SK-N-SH (cell line): Measurements from ENCODE around the gene TMEM140. TPM values are rescaled to one million over a fixed set of nuclear protein-coding genes. Genes with fewer than 3 reads are reported as not detected.
A peak's percentile ranks its signal among the peaks of the same experiment; 100 is the strongest.

Source experiments
- CTCF ChIA-PET: fragments of 300-600, 350-600 bp; formaldehyde crosslinking; extraction: SDS; loops from one replicate; lab custom pipeline; 2021; lab: Yijun Ruan, JAX
- POLR2A ChIA-PET: fragments of 350-600 bp; sonication (Branson Sonifier 250); formaldehyde crosslinking; extraction: SDS; loops from one replicate; lab custom pipeline; 2020; ENCODE audit warnings: antibody characterized with exemption, inconsistent platforms; lab: Yijun Ruan, JAX
- DNase-seq: peaks from one replicate; pipeline ENCODE4 v3.0.0; 2012
- H2AFZ ChIP-seq: fragments of 200-600 bp; sonication (generic); 2 replicates; pipeline ENCODE4 v1.8.1; 2016; ENCODE audit warnings: antibody characterized with exemption, mild to moderate bottlenecking, low read depth
- H3F3A ChIP-seq: fragments of 200-600 bp; sonication (generic); replicated peaks from 2 replicates; pipeline ENCODE3; 2016; ENCODE audit warnings: antibody characterized with exemption, mild to moderate bottlenecking; ENCODE audit not compliant: insufficient read depth
- H3K27ac ChIP-seq, 2 experiments: fragments of 200-500 bp in 1 of 2; fragments of 200-600 bp in 1 of 2; sonication (Bioruptor generic) in 1 of 2; sonication (generic), shearing (Covaris generic) in 1 of 2; 2 replicates each; pipeline versions ENCODE4 v1.5.1 to v1.6.1; 2014 to 2016; ENCODE audit warnings: low read depth in 2 of 2, inconsistent platforms in 1 of 2, low read length in 1 of 2, mild to moderate bottlenecking in 1 of 2, mixed read lengths in 1 of 2
- H3K27me3 ChIP-seq: fragments of 200-600 bp; sonication (generic), shearing (Covaris generic); 2 replicates; pipeline ENCODE4 v1.6.1; 2016; ENCODE audit warnings: mixed run types; ENCODE audit not compliant: insufficient read depth
- H3K36me3 ChIP-seq, 2 experiments: fragments of 200-500 bp in 1 of 2; fragments of 200-600 bp in 1 of 2; sonication (Bioruptor generic) in 1 of 2; sonication (generic) in 1 of 2; replicated peaks in 1 of 2; 2 replicates each; pipeline versions ENCODE3 to v1.5.1; 2014 to 2016; ENCODE audit warnings: low read length in 1 of 2, mild to moderate bottlenecking in 1 of 2; ENCODE audit not compliant: insufficient read depth in 2 of 2, control insufficient read depth in 1 of 2
- H3K4me1 ChIP-seq, 2 experiments: fragments of 200-500 bp in 1 of 2; fragments of 200-600 bp in 1 of 2; sonication (Bioruptor generic) in 1 of 2; sonication (generic), shearing (Covaris generic) in 1 of 2; 2 replicates each; pipeline versions ENCODE4 v1.5.1 to v1.6.1; 2014 to 2016; ENCODE audit warnings: low read depth in 1 of 2, low read length in 1 of 2, mixed run types in 1 of 2; ENCODE audit not compliant: insufficient read depth in 2 of 2, control insufficient read depth in 1 of 2
- H3K4me2 ChIP-seq: fragments of 200-600 bp; sonication (generic), shearing (Covaris generic); 2 replicates; pipeline ENCODE4 v1.6.1; 2017; ENCODE audit warnings: mixed run types
- H3K4me3 ChIP-seq, 2 experiments: fragments of 200-500 bp in 1 of 2; fragments of 200-600 bp in 1 of 2; sonication (Bioruptor generic) in 1 of 2; sonication (generic), shearing (Covaris generic) in 1 of 2; 2 replicates each; pipeline versions ENCODE4 v1.5.1 to v1.8.1; 2014 to 2016; ENCODE audit warnings: low read depth in 2 of 2, inconsistent platforms in 1 of 2, low read length in 1 of 2, mild to moderate bottlenecking in 1 of 2, mixed read lengths in 1 of 2, moderate library complexity in 1 of 2
- H3K79me2 ChIP-seq: fragments of 200-600 bp; sonication (generic); 2 replicates; pipeline ENCODE4 v1.8.1; 2017; ENCODE audit warnings: mild to moderate bottlenecking; ENCODE audit not compliant: insufficient read depth
- H3K9ac ChIP-seq: fragments of 200-600 bp; sonication (generic); 2 replicates; pipeline ENCODE4 v1.6.1; 2017; ENCODE audit warnings: mixed run types
- H3K9me2 ChIP-seq: fragments of 200-600 bp; sonication (generic); 2 replicates; pipeline ENCODE4 v1.6.1; 2017; ENCODE audit warnings: mixed run types
- H3K9me3 ChIP-seq: fragments of 200-600 bp; sonication (generic); 2 replicates; pipeline ENCODE4 v1.6.1; 2017; ENCODE audit warnings: mixed run types, mild to moderate bottlenecking, moderate library complexity
- H4K20me1 ChIP-seq: fragments of 200-600 bp; sonication (generic); 2 replicates; pipeline ENCODE4 v1.6.1; 2017; ENCODE audit warnings: mild to moderate bottlenecking, mixed run types; ENCODE audit not compliant: insufficient read depth
- ELF1 ChIP-seq: IDR thresholded peaks from 2 replicates; pipeline ENCODE4 v1.4.0; 2012
- EZH2phosphoT487 ChIP-seq: fragments of 200-600 bp; sonication (generic); IDR thresholded peaks from 2 replicates; pipeline ENCODE4 v1.6.1; 2017; ENCODE audit warnings: low read depth, mixed run types, mild to moderate bottlenecking, antibody characterized with exemption, moderate library complexity, borderline replicate concordance
- FOXJ3 ChIP-seq: sonication (generic); formaldehyde crosslinking; IDR thresholded peaks from 2 replicates; pipeline ENCODE4 v1.5.1; 2020; ENCODE audit warnings: mild to moderate bottlenecking, missing genetic modification reagents
- MEF2A ChIP-seq: IDR thresholded peaks from 2 replicates; pipeline ENCODE4 v1.4.0; 2012; ENCODE audit warnings: low read depth, borderline replicate concordance
- NFIC ChIP-seq: IDR thresholded peaks from 2 replicates; pipeline ENCODE4 v1.4.0; 2012; ENCODE audit warnings: borderline replicate concordance
- NRF1 ChIP-seq: IDR thresholded peaks from 2 replicates; pipeline ENCODE4 v1.6.1; 2012; ENCODE audit warnings: low read depth, mild to moderate bottlenecking, low read length
- RAD21 ChIP-seq: IDR thresholded peaks from 2 replicates; pipeline ENCODE4 v1.6.1; 2012; ENCODE audit warnings: mild to moderate bottlenecking, low read length
- RFX5 ChIP-seq: IDR thresholded peaks from 2 replicates; pipeline ENCODE4 v1.6.1; 2012; ENCODE audit warnings: mild to moderate bottlenecking, improper control_type of control experiment, low read length
- RXRA ChIP-seq: IDR thresholded peaks from 2 replicates; pipeline ENCODE4 v1.4.0; 2012; ENCODE audit warnings: low read depth, mild to moderate bottlenecking, borderline replicate concordance
- SIN3A ChIP-seq: IDR thresholded peaks from 2 replicates; pipeline ENCODE4 v1.6.1; 2012; ENCODE audit warnings: low read depth, mild to moderate bottlenecking, low read length, moderate library complexity, borderline replicate concordance
- TAF1 ChIP-seq: IDR thresholded peaks from 2 replicates; pipeline ENCODE4 v1.6.1; 2012; ENCODE audit warnings: low read depth, mild to moderate bottlenecking, low read length, moderate library complexity, borderline replicate concordance
- WGBS: methylation state at CpG from one replicate; pipeline ENCODE4 v1.1.6; 2017; ENCODE audit warnings: low lambda C conversion rate; 5-methylcytosine and 5-hydroxymethylcytosine counted together
- polyA plus RNA-seq, 3 experiments: library from polyadenylated mRNA; depleted of rRNA; stranded (reverse); fragments of >200 nt; gene quantifications; 2 replicates each; pipeline ENCODE4 v1.2.3, GENCODE V29; 2012
- TF ChIP-seq, protein P1 (sequence below): IDR thresholded peaks from 2 replicates; pipeline ENCODE4 v1.6.1; 2012; ENCODE audit warnings: mild to moderate bottlenecking, low read depth, low read length, moderate library complexity
- TF ChIP-seq, protein P2 (sequence below): IDR thresholded peaks from 2 replicates; pipeline ENCODE4 v1.4.0; 2012; ENCODE audit warnings: low read depth, borderline replicate concordance
- TF ChIP-seq, protein P3 (sequence below): IDR thresholded peaks from 2 replicates; pipeline ENCODE4; 2012

The TMEM140 gene
- 0.10 and 0.12 TPM in 2 replicates for polyA plus RNA-seq (2012; rRNA removed)
- polyA plus RNA-seq (2012; cell fraction: cytosol; rRNA removed): 0.06 and 0.13 TPM in 2 replicates
- 0.04 and 0.06 TPM in 2 replicates for polyA plus RNA-seq (2012; cell fraction: nucleus; rRNA removed)

DNA sequence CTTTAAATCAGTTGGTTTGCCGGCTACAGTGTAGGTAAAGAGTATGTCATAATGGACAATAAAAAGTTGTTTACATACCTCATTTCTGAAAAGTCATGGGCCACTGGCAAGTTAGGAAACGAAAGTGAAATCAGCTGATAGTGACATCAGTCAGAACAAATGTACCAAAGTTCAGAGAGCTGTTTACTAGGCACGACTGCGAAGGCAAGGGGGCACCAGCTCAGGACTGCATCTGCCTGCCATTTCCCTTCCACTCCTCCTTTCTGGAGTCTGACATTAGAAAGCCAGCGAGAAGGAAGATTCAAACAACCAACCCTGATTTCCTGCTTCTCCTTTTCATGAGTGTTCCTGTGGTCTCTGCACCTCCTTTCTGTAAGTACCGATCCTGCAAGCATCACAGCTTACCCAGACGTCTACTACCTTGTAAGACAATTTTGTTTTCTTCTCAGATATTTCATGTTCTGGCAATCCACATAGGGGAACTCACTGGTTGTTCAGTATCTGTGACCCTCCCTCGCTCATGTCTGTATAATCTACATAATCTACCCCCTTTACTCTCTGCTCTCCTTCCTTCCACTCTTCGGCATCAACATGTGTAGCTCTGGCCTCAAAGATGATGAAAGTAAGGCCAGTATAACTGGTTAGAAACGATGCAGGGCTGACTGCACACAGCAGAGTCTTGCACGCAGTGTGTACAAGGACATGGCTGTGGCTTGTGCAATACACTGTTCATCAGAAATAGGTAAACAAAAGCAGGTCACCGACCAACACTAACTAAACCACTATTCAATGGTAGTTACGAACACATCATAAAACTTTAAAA lies at the start of gene TMEM140:
TSS of gene TMEM140 (plus strand) at position 174 of the 823 bp plus-strand sequence. CDS start 16,370 bp downstream, outside the sequence.
- no peaks in the 10 kb centered on the region for H3K9me3 ChIP-seq
- no peaks in the 10 kb centered on the region for H3F3A ChIP-seq
- H3K4me3 ChIP-seq: peak within 1 kb of the TSS in 1 of 2 experiments; percentile 30; a peak in 3 of 4 replicates
- TF ChIP-seq NRF1 (no peak), SIN3A (no peak), EZH2phosphoT487 (no peak), RAD21 (no peak), RFX5 (no peak), MEF2A (no peak), NFIC (no peak), RXRA (no peak), FOXJ3 (CRISPR knock-in tag) (no peak), TAF1 (no peak), ELF1 (no peak)
- TF ChIP-seq, protein P1, sequence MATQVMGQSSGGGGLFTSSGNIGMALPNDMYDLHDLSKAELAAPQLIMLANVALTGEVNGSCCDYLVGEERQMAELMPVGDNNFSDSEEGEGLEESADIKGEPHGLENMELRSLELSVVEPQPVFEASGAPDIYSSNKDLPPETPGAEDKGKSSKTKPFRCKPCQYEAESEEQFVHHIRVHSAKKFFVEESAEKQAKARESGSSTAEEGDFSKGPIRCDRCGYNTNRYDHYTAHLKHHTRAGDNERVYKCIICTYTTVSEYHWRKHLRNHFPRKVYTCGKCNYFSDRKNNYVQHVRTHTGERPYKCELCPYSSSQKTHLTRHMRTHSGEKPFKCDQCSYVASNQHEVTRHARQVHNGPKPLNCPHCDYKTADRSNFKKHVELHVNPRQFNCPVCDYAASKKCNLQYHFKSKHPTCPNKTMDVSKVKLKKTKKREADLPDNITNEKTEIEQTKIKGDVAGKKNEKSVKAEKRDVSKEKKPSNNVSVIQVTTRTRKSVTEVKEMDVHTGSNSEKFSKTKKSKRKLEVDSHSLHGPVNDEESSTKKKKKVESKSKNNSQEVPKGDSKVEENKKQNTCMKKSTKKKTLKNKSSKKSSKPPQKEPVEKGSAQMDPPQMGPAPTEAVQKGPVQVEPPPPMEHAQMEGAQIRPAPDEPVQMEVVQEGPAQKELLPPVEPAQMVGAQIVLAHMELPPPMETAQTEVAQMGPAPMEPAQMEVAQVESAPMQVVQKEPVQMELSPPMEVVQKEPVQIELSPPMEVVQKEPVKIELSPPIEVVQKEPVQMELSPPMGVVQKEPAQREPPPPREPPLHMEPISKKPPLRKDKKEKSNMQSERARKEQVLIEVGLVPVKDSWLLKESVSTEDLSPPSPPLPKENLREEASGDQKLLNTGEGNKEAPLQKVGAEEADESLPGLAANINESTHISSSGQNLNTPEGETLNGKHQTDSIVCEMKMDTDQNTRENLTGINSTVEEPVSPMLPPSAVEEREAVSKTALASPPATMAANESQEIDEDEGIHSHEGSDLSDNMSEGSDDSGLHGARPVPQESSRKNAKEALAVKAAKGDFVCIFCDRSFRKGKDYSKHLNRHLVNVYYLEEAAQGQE: no peak
- TF ChIP-seq, protein P2, sequence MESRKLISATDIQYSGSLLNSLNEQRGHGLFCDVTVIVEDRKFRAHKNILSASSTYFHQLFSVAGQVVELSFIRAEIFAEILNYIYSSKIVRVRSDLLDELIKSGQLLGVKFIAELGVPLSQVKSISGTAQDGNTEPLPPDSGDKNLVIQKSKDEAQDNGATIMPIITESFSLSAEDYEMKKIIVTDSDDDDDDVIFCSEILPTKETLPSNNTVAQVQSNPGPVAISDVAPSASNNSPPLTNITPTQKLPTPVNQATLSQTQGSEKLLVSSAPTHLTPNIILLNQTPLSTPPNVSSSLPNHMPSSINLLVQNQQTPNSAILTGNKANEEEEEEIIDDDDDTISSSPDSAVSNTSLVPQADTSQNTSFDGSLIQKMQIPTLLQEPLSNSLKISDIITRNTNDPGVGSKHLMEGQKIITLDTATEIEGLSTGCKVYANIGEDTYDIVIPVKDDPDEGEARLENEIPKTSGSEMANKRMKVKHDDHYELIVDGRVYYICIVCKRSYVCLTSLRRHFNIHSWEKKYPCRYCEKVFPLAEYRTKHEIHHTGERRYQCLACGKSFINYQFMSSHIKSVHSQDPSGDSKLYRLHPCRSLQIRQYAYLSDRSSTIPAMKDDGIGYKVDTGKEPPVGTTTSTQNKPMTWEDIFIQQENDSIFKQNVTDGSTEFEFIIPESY: no peak
- TF ChIP-seq, protein P3, sequence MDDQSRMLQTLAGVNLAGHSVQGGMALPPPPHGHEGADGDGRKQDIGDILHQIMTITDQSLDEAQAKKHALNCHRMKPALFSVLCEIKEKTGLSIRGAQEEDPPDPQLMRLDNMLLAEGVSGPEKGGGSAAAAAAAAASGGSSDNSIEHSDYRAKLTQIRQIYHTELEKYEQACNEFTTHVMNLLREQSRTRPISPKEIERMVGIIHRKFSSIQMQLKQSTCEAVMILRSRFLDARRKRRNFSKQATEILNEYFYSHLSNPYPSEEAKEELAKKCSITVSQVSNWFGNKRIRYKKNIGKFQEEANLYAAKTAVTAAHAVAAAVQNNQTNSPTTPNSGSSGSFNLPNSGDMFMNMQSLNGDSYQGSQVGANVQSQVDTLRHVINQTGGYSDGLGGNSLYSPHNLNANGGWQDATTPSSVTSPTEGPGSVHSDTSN: no peak
- H3K4me1 ChIP-seq: peaks cover 0 to 2% of the 10 kb centered on the region in 2 experiments; a peak in 1 of 4 replicates
- no peaks in the 10 kb centered on the region for H3K9me2 ChIP-seq
- WGBS: 67% methylated on average over 13 of the region's 13 CpGs
- H2AFZ ChIP-seq: peak within 1 kb of the TSS; percentile 65
- H4K20me1 ChIP-seq: no peaks in the 10 kb centered on the region
- no peak within 1 kb of the TSS for H3K27ac ChIP-seq
- H3K4me2 ChIP-seq: peak within 1 kb of the TSS; percentile 30
- H3K36me3 ChIP-seq: no peaks in the 10 kb centered on the region
- H3K79me2 ChIP-seq: no peaks in the 10 kb centered on the region
- ChIA-PET CTCF (interaction anchor here (1.6 to 2.2 kb wide), 3 partner anchors 12 to 23 kb away, joined by 3 to 5 read pairs (median 5); no protein-coding TSS in a partner anchor), POLR2A (no interaction called here)
- no peak for DNase-seq
- no peaks in the 10 kb centered on the region for H3K27me3 ChIP-seq
- H3K9ac ChIP-seq: no peak within 1 kb of the TSS
